Epithelial cell of esophagus (primary cell): ENCODE results near the gene CPNE4.

Experiments
- DNase-seq: peaks from one replicate; pipeline ENCODE4 v3.0.0; 2010; ENCODE audit warnings: low read depth
- H3K4me3 ChIP-seq: 2 replicates; pipeline ENCODE4 v1.5.1; 2011; ENCODE audit warnings: mild to moderate bottlenecking, low read length, control low read depth
- CTCF ChIP-seq: IDR thresholded peaks from 2 replicates; pipeline ENCODE4 v1.5.1; 2011; ENCODE audit warnings: low read depth, mild to moderate bottlenecking, low read length, control low read depth, inconsistent platforms; ENCODE audit not compliant: insufficient read depth; ENCODE audit errors: missing control alignments

The CPNE4 gene

GRCh38 chr3:131730581-131730980, 304.2 kb downstream of the CPNE4 start:
- DNase-seq = peak; percentile 2
- no peak overlapping the region for H3K4me3 ChIP-seq
- no peak for TF ChIP-seq CTCF

DNA sequence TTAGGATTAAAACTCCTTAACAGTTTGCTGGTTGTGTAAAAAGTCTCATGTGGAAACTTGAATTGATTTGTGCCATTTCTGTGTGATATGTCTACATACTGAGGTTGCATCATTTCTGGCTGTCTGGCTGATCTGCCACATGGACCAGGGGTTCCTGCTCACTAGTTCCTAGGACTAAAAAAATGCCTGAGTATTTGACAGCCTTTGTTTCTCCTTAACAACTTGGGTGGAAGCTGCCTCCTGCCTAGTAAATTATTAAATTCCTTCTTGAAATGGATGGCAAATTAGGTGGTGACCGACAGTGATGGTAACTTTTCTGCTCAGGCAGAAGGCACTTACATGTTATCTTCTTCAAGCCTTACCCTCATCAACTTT, 305.2 kb downstream of the CPNE4 start:
- no peak overlapping the region for H3K4me3 ChIP-seq
- peak; percentile 13 for DNase-seq
- no peak for TF ChIP-seq CTCF

DNA sequence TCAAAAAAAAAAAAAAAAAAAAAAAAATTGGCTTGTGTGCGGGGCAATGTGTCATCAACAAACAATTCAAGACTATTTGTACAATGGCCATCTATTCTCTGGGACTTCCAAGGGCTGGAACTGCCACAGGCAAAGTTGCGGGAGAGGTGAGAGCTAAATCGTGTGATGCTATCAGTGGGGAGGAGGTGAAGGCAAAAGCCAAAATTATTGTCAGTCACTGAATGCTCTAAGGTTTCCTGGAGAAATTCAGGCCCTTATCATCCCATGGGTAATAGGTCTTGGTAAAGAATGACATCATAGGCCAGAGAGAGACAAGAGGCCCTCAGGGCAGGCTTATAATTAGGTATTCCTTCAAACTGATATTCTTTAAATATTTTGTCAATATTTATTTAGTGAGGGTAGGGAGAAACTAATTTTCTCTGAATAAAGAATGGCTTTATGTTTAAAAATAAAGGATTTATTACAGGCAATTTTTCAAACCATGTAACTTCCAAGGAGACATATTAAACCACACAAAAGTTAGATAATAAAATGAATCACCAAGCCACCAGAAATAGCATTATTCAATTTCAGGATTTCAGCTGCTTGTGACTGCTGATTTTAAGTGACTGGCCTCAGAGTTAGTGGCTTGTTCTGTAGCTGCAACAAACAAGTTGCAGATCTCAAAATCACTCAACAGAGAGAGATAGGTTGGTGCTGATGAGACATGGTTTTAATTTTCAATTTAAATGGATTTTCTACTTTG, 305.7 kb downstream of the CPNE4 start:
- H3K4me3 ChIP-seq = no peak overlapping the region
- DNase-seq = peak; percentile 9
- TF ChIP-seq CTCF = no peak

DNA sequence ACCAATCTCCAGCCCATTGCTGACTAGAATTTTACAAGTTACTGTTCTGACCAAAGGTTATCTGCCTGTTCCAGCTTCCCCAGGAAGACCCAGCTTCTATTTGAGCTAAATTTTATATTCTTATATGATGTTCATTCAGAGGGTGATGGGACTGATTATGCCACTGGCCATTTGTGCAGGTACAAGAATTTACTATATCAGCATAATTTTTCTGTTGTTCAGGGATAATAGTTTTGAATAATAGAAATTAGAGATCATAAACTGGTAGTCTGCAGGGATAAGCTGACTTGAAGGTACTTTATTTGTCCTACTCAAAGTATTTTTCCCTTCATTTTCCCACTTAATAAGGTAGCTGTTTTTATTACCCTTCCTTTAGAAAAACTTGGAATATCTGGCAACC, 309.4 kb downstream of the CPNE4 start:
- TF ChIP-seq CTCF = no peak
- no peak overlapping the region for H3K4me3 ChIP-seq
- no peak for DNase-seq

DNA sequence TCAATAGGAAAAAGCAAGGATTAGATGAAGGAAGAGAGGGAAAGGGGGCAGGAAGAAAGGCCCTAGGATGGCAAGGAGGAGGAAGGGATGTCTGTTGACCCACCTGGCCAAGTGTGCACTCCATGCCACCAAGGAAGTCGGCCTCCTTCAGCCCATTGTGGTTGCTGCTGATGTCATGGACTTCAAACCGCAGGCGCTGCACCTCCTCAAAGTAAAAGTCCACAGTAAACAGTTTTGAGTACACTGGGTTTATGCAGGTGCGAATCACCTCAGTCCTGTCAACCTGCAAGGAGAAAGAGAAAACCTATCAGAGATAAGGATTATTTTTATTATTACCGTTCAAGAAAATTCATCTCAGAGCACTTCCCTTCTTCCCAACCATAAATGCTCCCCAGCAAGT, 311.5 kb downstream of the CPNE4 start:
- no peak for TF ChIP-seq CTCF
- no peak overlapping the region for H3K4me3 ChIP-seq
- DNase-seq = no peak

DNA sequence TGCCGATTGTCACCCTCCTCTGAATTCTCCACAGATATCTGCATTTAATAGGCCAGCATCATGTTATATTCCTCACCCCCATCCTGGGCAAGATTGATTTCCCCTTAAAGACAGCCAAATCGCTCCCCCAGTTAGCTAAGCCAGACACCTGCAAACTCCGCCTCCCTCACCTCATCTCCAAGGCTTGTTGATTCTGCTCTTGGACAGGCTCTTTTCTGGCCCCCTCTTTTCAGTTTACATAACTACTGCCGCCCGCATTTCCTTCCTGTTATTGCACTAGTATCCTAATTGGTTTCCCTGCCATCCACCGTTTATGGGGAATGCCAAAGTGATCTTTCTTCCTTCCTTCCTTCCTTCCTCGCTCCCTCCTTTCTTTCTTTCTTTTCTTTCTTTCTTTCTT, 317.3 kb downstream of the CPNE4 start:
- TF ChIP-seq CTCF = no peak
- no peak overlapping the region for H3K4me3 ChIP-seq
- no peak for DNase-seq

GRCh38 chr3:131716943-131717342, 317.9 kb downstream of the CPNE4 start:
- no peak for TF ChIP-seq CTCF
- no peak for DNase-seq
- H3K4me3 ChIP-seq = no peak overlapping the region
